Stimulated activated CD8-positive, alpha-beta memory T cell treated with anti-CD3 and anti-CD28 coated beads, Interleukin-12 subunit alpha, Interleukin-12 subunit beta, amount 100 ng/mL, for 1 hour (primary cell): ENCODE results near the gene F10.
"Not testable (repeated sequence)": the region's sequence is repeated elsewhere in the genome, so short reads cannot be mapped to it uniquely, and the experiment has no call there.

ENCODE experiments used
- DNase-seq: peaks from one replicate; pipeline ENCODE4 v3.0.0-alpha.2; 2020; ENCODE audit warnings: low read depth

F10 gene

DNA sequence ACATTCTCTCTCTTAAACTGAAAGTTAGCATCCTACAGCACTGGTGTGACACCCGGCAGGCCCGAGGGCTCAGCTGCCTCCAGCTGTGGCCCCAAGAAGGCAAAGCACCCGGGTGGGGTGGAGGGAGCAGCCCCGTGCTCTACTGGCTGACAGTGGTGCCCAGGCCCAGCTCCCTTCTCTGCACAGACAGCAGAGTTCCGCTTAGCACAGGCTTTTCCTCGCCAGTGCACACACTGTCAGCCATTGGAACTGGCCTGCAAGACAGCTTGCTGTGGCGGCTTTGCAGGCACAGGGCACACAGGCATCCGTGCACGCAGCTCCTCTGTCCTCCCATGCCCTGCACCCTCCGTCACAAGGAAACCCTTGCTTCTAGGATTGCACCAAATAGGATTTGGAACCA is 20.3 kb upstream of the F10 start:
- not testable (repeated sequence) for DNase-seq

DNA sequence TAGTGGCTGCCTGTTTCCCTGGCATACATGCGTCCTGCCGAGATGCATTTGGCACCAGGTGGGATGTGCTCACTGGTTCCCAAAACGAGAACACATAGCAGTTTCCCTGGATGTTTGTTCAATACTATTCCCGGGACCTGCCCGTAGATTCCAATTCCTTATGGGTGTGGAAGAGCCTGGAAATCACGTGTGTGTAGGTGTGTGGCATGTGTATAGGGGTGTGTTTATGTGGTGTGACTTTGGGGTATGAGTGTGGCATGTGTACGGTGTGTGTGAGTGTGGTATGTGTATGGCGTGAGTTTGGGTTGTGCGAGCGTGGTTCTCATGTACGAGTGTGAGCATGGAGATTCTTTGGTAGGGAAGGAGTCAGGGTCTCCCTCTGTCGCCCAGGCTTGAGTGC is 19.9 kb upstream of the F10 start:
- no peak for DNase-seq

DNA sequence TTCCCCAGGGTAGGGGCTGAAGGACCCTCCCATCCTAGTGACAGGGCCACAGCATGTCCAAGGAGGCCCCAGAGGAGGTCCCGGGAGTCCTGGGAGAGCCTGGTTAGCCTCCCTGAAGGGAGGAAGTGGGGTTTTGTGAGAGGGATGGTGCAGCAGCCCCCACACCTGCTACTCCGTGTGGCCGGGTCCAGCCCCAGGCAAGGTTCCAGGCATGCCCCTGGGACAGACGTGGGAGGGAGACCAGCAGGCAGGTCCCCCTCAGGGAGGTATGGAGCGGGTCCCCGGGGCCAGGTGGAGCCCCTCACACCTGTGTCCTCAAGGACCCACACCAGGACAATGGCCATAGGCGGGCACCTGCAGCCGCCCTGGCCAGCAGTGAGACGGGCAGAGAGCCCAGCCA is 19.0 kb upstream of the F10 start:
- DNase-seq = no peak

DNA sequence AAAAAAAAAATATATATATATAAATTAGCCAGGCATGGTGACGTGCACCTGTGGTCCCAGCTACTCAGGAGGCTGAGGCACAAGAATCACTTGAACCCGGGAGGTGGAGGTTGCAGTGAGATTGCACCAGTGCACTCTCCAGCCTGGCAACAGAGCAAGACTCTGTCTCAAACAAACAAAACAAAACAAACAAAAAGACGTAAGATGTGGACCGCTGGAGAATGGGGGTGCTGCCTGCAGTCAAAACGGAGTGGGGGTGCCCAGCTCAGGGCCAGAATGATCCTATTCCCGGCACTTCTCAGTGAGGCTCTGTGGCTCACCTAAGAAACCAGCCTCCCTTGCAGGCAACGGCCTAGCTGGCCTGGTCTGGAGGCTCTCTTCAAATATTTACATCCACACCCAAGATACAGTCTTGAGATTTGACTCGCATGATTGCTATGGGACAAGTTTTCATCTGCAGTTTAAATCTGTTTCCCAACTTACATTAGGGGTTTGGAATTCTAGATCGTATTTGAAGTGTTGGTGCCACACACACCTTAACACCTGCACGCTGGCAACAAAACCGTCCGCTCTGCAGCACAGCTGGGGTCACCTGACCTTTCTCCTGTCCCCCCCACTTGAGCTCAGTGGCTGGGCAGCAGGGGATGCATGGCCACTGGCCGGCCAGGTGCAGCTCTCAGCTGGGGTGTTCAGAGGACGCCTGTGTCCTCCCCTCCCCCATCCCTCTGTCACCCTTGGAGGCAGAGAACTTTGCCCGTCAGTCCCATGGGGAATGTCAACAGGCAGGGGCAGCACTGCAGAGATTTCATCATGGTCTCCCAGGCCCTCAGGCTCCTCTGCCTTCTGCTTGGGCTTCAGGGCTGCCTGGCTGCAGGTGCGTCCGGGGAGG is 17.3 kb upstream of the F10 start, which contains the start of gene F7:
Gene F7, plus strand, starts transcription at position 760 of the 889 bp plus-strand sequence. Its CDS starts 51 bp downstream, at position 811.
- DNase-seq = no peak

DNA sequence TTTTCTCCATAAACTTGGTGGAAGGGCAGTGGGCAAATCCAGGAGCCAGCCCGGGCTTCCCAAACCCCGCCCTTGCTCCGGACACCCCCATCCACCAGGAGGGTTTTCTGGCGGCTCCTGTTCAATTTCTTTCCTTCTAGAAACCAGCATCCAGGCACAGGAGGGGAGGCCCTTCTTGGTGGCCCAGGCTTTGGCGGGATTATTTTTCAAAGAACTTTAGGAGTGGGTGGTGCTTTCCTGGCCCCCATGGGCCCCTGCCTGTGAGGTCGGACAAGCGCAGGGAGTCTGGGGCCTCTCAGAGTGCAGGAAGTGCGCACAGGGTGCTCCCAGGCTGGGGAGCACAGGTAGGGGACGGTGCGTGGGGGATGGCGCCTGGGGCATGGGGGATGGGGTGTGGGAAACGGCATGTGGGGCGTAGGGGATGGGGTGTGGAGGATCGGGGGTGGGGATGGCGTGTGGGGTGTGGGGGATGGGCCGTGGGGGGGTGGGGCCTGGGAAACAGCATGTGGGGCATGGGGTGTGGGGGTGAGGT is 16.6 kb upstream of the F10 start:
- no peak for DNase-seq

DNA sequence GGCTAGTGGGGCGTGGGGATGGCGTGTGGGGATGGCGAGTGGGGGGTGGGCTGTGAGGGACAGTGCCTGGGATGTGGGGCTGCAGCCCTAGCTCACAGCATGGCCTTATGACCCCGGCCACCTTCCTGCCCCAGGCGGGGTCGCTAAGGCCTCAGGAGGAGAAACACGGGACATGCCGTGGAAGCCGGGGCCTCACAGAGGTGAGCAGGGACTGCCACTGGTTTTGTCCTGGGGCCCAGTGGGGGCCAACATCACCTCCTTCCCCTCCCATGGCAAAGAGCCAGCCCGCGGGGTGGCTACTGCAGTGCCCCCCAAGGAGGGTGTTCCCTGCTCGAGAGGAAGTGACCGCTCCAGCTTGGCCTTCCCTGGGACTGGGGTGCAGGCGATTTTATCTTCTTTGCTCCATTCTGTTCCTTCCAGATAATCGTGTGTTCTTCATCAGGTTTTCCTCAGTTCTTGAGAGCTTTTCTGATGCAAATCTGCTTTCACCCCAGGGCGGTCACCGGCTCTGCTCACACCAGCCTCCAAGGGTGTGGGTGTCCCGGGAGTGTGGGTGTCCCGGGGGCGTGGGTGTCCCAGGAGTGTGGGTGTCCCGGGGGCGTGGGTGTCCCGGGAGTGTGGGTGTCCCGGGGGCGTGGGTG is 15.8 kb upstream of the F10 start:
- no peak for DNase-seq

DNA sequence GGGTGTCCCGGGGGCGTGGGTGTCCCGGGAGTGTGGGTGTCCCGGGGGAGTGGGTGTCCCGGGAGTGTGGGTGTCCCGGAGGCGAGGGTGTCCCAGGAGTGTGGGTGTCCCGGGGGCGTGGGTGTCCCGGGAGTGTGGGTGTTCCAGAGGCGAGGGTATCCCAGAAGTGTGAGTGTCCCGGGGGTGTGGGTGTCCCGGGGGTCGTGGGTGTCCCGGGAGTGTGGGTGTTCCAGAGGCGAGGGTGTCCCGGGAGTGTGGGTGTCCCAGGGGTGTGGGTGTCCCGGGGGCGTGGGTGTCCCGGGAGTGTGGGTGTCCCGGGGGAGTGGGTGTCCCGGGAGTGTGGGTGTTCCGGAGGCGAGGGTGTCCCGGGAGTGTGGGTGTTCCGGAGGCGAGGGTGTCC is 14.1 kb upstream of the F10 start:
- DNase-seq = not testable (repeated sequence)

DNA sequence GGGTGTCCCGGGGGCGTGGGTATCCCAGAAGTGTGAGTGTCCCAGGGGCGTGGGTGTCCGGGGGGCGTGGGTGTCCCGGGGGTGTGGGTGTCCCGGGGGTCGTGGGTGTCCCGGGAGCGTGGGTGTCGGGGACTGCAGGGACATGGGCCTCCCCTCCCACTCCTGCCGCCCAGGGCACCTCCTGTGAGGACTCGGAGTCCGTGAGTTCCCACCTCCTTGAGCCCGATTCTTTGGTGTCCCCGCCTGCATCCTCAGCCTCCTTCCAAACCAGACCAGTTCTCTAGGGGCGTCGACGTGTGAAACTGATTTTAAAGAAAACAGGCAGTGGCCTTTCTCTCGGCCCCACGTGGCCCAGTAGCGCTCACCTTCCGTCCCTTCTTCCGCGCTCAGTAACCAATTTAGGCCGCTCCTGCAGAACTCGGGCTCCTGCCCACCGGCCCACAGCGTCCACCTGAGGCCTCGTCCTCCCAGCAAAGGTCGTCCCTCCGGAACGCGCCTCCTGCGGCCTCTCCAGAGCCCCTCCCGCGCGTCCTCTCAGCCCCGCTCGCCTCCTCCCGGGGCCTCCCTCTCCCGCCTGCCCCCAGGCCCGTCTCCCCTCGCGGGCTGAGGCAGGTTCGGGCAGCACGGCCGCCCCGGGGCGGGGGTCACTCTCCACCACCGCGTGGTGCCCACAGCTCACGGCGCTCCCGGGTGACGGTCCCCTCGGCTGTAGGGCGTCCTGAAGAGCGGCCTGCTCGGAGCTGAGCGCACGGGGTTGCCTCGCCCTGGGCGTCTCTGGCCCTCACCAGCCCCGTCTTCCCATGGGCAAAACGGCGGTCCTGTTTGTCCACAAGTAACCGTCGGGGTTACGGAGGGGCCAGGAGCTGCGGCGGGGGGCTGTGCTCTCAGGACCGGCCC is 13.2 kb upstream of the F10 start:
- DNase-seq = no peak

DNA sequence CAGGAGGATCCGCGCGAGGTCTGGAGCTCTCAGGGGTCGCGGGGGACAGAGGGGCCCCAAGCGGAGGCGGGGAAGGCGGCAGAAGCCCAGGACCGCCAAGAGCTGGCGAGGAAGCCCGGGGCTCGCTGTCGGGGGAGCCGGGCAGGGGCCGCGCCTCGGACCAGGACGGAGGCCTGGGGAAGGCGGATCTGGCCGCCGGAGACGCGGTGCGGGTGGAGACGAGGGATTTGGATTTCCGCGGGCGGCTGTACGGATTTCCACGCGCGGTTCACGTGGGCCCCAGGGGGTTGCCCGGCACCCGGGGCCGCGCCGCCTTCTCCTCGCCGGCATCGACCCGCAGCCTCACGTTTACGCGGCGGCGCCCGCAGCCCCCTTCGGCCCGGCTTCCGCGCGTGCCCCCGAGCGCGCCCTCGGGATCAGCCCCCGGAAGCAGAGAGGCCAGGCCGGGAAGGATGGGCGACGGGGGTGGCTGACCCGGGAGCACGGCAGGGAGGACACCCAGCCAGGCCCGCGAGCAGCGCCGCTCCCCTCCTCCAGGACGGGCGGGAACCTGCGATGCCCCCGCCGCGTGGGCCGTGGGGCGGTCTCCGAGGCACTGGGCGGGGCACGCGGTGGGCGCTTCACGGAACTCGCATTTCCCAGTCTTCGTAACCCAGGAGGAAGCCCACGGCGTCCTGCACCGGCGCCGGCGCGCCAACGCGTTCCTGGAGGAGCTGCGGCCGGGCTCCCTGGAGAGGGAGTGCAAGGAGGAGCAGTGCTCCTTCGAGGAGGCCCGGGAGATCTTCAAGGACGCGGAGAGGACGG is 12.3 kb upstream of the F10 start:
- DNase-seq = no peak

DNA sequence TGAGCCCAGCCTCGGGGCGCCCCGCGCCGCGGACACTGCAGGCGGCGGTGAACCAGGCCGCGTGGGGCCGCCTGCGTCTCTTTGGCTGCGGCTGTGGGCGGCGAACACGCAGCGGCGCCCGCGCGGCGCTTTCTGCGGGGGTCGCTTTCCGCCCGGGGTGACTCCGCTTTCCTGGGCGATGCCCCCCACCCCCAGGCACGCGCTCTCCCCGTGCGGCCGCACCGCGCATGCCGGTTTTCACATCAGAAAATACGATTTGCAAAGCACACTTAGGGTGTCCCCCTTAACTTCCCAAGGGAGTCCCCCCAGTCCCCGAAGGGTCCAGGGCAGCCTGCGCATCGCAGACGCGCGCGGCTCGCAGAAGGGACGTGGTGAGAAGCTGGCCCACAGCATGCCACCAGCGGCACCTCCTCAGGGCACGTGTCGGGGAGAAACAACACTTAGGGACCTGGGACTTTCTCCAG is 11.7 kb upstream of the F10 start:
- DNase-seq = no peak

DNA sequence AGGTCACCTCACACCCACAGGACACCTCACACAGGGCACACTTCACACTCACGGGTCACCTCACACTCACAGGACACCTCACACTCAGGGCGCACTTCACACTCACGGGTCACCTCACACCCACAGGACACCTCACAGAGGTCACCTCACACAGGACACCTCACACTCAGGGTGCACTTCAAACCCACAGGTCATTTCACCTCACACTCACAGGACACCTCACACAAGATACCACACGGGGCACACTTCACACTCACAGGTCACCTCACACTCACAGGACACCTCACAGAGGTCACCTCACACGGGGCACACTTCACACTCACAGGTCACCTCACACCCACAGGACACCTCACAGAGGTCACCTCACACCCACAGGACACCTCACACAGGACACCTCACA is 10.8 kb upstream of the F10 start:
- DNase-seq = not testable (repeated sequence)

DNA sequence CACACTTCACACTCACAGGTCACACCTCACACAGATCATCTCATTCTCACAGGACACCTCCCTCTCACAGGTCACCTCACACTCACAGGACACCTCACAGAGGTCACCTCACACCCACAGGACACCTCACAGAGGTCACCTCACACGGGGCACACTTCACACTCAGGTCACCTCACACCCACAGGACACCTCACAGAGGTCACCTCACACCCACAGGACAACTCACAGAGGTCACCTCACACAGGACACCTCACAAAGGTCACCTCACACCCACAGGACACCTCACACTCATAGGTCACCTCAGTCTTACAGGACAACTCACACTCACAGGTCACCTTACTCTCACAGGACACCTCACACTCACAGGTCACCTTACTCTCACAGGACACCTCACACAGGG is 10.1 kb upstream of the F10 start:
- DNase-seq = not testable (repeated sequence)

DNA sequence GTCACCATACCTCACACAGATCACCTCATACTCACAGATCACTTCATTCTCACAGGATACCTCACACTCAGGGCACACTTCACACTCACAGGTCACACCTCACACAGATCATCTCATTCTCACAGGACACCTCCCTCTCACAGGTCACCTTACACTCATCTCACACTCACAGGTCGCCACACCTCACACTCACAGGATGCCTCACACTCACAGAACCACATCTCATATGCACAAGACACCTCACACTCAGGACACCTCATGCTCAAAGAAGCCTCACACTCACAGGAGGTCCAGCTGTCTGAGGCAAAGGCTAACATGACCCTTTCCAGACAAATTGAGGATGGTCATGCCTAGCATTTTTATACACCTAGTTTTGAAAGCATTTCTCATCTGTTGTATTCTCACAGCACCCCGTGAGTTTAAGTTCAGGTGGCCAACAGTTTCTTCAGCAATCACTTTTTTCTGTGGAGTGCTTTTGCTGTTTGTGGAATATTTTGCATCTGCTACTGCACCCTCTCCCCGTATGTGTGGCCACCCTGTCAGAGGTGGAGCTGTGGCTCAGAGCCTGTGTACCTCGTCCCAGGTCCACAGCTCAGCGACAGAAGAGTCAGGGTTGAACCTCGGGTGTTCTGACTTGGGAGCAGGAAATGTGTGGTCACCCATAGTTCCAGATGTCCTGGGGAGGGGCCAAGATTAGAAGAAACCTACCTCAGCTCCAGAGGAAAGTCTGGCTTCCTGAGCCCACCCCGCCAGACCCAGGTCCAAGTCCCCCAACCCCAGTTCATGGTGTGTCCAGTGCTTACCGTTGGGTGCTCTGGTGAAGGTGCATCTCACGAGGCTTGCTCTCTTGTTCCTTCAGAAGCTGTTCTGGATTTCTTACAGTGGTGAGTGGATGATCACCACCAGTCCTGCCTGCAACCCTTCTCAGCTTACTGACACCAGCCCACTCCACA is 9.4 kb upstream of the F10 start:
- DNase-seq = no peak

DNA sequence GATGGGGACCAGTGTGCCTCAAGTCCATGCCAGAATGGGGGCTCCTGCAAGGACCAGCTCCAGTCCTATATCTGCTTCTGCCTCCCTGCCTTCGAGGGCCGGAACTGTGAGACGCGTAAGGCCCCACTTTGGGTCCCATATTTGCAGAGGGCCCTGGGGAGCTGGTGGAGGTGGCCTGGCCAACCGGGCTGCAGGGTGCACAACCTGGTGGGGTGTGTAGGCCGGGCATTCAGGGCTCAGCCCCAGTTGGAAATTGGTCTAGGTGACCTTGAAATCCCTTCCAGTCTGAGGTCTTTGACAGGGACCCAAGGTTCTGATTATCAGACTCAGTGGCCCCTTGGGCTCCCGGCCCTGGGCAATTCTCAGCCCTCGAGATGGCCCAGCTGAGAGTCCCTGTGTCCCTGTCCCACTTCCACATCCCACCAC is 8.7 kb upstream of the F10 start:
- no peak for DNase-seq

DNA sequence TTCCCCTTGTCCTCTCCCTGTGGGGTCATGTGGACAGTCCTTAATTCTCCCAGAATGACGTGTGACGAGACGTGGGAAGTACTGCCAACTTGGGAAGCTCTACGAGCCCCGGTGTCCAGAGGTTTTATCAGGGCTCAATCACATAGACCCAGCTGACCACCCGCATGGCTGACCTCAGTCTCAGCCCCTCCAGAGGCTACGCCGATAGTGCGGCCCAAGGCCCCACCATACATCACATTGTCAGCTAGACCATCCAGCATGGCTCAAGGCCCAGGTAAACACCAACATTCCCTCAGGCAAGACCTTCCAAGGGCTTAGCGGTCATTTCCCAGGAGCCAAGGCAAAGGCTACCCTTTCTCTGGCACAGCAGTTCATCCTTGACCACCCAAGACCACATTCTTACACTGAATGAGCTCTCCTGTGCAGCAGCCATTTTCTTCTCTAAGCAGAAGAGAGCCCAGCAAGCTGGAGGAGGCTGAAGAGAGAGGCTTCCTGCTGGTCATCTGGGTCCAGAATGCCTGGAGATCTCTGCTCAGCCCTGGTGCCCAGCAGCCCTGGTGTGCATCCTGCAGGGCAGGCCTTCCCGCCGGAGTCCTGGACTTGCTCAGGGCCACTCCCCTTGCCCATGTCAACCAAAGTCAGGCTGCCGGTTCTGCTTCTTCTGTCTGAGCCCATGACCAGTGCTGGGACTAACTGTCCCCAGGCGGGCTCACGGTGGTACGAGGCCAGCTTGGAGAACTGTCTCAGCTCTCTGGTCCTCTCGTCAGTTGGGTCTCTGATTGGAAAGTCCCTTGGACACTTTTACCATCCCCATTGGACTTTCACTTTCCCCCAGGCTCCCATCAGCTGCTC is 7.9 kb upstream of the F10 start:
- DNase-seq = no peak

DNA sequence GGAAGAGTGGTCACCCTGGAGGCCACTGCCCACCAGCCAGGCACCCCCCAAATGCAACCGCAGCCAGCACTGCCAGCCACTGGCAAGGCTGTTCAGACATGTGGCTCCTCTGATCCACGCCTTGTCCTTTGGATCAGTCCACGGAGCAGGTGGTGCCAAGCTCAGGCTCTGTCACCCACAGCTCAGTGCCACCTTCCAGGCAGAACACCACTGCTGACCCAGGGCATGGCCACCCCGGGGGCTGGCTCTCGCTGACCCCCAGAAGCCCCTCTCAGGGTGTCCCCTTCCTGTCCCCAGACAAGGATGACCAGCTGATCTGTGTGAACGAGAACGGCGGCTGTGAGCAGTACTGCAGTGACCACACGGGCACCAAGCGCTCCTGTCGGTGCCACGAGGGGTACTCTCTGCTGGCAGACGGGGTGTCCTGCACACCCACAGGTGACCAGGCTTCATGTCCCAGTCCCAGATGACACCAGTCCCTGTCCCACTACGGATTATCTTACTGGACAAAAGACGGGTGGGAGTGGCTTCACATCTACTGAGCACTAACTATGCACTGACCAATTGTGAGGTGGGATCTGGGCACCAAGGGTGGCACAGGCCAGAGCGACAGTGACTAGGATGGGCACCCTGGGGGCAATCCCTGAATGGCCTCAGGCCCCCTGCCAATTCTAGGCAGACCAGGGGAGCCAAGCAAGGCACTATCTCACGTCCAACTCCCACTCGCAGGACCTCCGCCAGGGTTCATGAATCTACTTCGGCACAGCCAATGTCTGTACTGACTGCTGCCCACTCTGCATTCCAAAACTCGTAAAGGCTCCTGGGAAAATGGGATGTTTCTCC is 7.0 kb upstream of the F10 start:
- no peak for DNase-seq

DNA sequence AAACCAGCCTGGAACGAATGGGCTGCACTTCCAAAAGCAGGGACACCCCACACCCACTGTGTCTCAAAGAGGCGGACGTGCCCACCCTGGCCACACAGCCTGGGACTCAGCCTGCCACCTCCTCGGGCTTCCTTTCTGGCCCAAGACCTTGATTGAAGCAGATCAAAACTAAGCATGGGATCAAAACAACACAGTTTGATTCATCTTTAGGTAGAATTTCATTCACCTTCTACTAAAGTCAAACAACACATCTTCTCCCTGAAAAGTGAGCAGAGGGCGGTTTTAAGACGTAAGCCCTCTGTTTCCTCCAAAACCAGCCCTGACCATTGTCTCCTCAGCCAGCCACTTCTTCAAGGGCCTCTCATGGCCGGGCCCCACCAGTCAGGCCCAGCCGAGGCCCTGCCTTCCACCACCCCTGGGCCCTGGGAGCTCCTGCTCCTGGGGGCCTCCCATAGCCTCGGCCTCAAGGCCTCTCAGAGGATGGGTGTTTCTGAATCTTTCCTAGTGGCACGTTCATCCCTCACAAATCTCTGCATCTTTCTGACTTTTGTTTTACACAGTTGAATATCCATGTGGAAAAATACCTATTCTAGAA is 6.3 kb upstream of the F10 start:
- no peak for DNase-seq

DNA sequence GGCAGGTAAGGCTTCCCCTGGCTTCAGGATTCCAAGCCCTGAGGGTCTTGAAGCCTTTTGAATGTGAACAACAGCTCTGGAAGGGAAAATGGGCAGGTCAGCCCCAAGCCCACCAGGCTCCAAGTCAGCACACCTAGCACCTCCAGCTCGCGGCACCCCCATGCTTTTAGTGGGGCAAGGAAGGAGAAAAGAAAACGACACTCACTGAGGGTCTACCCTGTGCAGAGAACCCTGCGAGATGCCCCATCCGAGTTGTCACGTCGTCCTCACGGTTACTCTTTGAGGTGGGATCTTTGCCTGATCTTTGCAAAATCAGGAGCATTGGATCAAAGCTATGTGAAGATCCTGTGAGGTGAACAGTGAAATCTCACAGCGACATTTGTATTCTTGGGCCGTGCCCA is 5.7 kb upstream of the F10 start:
- DNase-seq = no peak
